Fibroblast of lung (primary cell): ENCODE measurements around the gene AKAP13.

ENCODE experiments used
- CTCF ChIP-seq, 2 donors: IDR thresholded peaks in 1 of 2; conservative IDR thresholded peaks in 1 of 2; 1 replicate in 1 of 2; 2 replicates in 1 of 2; pipeline ENCODE4 v1.5.1; 2011 to 2012; ENCODE audit warnings: low read length in 2 of 2, control low read depth in 1 of 2, inconsistent platforms in 1 of 2, low read depth in 1 of 2, mild to moderate bottlenecking in 1 of 2
- EZH2 ChIP-seq: IDR thresholded peaks from 2 replicates; pipeline ENCODE4 v1.5.1; 2012; ENCODE audit warnings: low read length, control low read depth, mild to moderate bottlenecking; ENCODE audit errors: missing control alignments

GRCh38 chr15:85704066-85704465, 323.7 kb downstream of the AKAP13 start:
- TF ChIP-seq CTCF (conservative IDR thresholded peaks at IDR 0.05 in 1 of 2, IDR thresholded peaks at IDR 0.05 in 1 of 2; ENCODE audit: low read depth in 1 of 2, low read length in 2 of 2), result no peak
- TF ChIP-seq EZH2, result no peak
